MM.1S (cell line): ENCODE measurements around the gene MAST3.
A peak's percentile ranks its signal among the peaks of the same experiment; 100 is the strongest.

Experiments used
- DNase-seq: peaks from one replicate; pipeline ENCODE4 v3.0.0-alpha.2; 2015
- H2AFZ ChIP-seq: fragments of 300-600 bp; sonication (generic); 2 replicates; pipeline ENCODE4 v1.6.0; 2016; ENCODE audit warnings: antibody characterized with exemption, low read length
- H3F3A ChIP-seq: fragments of 300-600 bp; sonication (generic); 2 replicates; pipeline ENCODE4 v1.6.1; 2016; ENCODE audit warnings: mild to moderate bottlenecking, antibody characterized with exemption, low read length, moderate library complexity, mixed read lengths; ENCODE audit not compliant: insufficient read depth
- H3K27ac ChIP-seq: fragments of 300-600 bp; sonication (generic); 2 replicates; pipeline ENCODE4 v1.5.1; 2016; ENCODE audit warnings: mild to moderate bottlenecking, low read length
- H3K27me3 ChIP-seq: fragments of 300-600 bp; sonication (generic); replicated peaks from 2 replicates; pipeline ENCODE4 v1.6.0; 2016; ENCODE audit warnings: low read length; ENCODE audit not compliant: insufficient read depth
- H3K36me3 ChIP-seq: fragments of 300-600 bp; sonication (generic); replicated peaks from 2 replicates; pipeline ENCODE4 v1.6.1; 2016; ENCODE audit warnings: mild to moderate bottlenecking, low read length, mixed read lengths; ENCODE audit not compliant: insufficient read depth
- H3K4me1 ChIP-seq: fragments of 300-600 bp; sonication (generic); 2 replicates; pipeline ENCODE4 v1.6.1; 2016; ENCODE audit warnings: low read length, mixed read lengths
- H3K4me2 ChIP-seq: fragments of 300-600 bp; sonication (generic); 2 replicates; pipeline ENCODE4 v1.6.0; 2016; ENCODE audit warnings: low read depth, low read length
- H3K4me3 ChIP-seq: fragments of 300-600 bp; sonication (generic); 2 replicates; pipeline ENCODE4 v1.5.1; 2016; ENCODE audit warnings: low read length, mixed read lengths
- H3K79me2 ChIP-seq: fragments of 300-600 bp; sonication (generic); 2 replicates; pipeline ENCODE4 v1.6.1; 2016; ENCODE audit warnings: mixed run types, low read length, mixed read lengths
- H3K9ac ChIP-seq: fragments of 300-600 bp; sonication (generic); 2 replicates; pipeline ENCODE4 v1.6.1; 2016; ENCODE audit warnings: low read length, mixed read lengths
- H3K9me2 ChIP-seq: fragments of 300-600 bp; sonication (generic); replicated peaks from 2 replicates; pipeline ENCODE4 v1.6.1; 2016; ENCODE audit warnings: mild to moderate bottlenecking, low read length, mixed read lengths; ENCODE audit not compliant: insufficient read depth
- H3K9me3 ChIP-seq: fragments of 300-600 bp; sonication (generic); replicated peaks from 2 replicates; pipeline ENCODE4 v1.6.1; 2016; ENCODE audit warnings: mild to moderate bottlenecking, low read length, mixed read lengths; ENCODE audit not compliant: insufficient read depth
- H4K20me1 ChIP-seq: fragments of 300-600 bp; sonication (generic); 2 replicates; pipeline ENCODE4 v1.6.1; 2016; ENCODE audit warnings: mild to moderate bottlenecking, low read length, moderate library complexity, mixed read lengths; ENCODE audit not compliant: insufficient read depth
- CTCF ChIP-seq: fragments of 300-600 bp; sonication (generic); IDR thresholded peaks from 2 replicates; pipeline ENCODE4 v1.5.1; 2016; ENCODE audit warnings: antibody characterized with exemption, low read length, mixed read lengths
- EZH2 ChIP-seq: fragments of 300-600 bp; sonication (generic); optimal IDR thresholded peaks from 2 replicates; pipeline ENCODE3; 2017; ENCODE audit warnings: low read depth, mild to moderate bottlenecking, antibody characterized with exemption, low read length, mixed read lengths
- EZH2phosphoT487 ChIP-seq: fragments of 300-600 bp; sonication (generic); IDR thresholded peaks from 2 replicates; pipeline ENCODE4 v1.6.1; 2018; ENCODE audit warnings: antibody characterized with exemption, low read length

Gene MAST3

GRCh38 chr19:18194554-18195238 lies 97.1 kb downstream of the MAST3 start:
- H3K4me2 ChIP-seq: 0 out of 2 replicates have a peak overlapping the region, but pooled peaks have one; percentile 98
- peaks cover 7% of the 10 kb centered on the region for H3K79me2 ChIP-seq
- H4K20me1 ChIP-seq: no peaks in the 10 kb centered on the region
- TF ChIP-seq EZH2 (no peak), CTCF (no peak), EZH2phosphoT487 (no peak)
- H3K27ac ChIP-seq: no peak overlapping the region
- no peaks in the 10 kb centered on the region for H3K36me3 ChIP-seq
- no peak overlapping the region for H2AFZ ChIP-seq
- H3K4me3 ChIP-seq: no peak overlapping the region
- no peak overlapping the region for H3K9ac ChIP-seq
- H3K27me3 ChIP-seq: no peaks in the 10 kb centered on the region
- H3F3A ChIP-seq: peaks cover 11% of the 10 kb centered on the region
- no peaks in the 10 kb centered on the region for H3K9me3 ChIP-seq
- peaks cover 8% of the 10 kb centered on the region; the same call in 1 of the 2 replicates for H3K4me1 ChIP-seq
- H3K9me2 ChIP-seq: no peaks in the 10 kb centered on the region
- no peak for DNase-seq

- H3K79me2 ChIP-seq: peaks cover 7% of the 10 kb centered on the region
- no peaks in the 10 kb centered on the region for H4K20me1 ChIP-seq
- H3K9me2 ChIP-seq: no peaks in the 10 kb centered on the region
- H3K27me3 ChIP-seq: no peaks in the 10 kb centered on the region
- no peak overlapping the region for H3K4me2 ChIP-seq
- H3K4me3 ChIP-seq: no peak overlapping the region
- peaks cover 8% of the 10 kb centered on the region; the same call in 1 of the 2 replicates for H3K4me1 ChIP-seq
- no peak overlapping the region for H3K9ac ChIP-seq
- no peak overlapping the region for H2AFZ ChIP-seq
- H3F3A ChIP-seq: peaks cover 10% of the 10 kb centered on the region
- H3K9me3 ChIP-seq: no peaks in the 10 kb centered on the region
- no peak overlapping the region for H3K27ac ChIP-seq
- no peak for DNase-seq
- no peaks in the 10 kb centered on the region for H3K36me3 ChIP-seq
- no peak for TF ChIP-seq EZH2
- no peak for TF ChIP-seq CTCF
- no peak for TF ChIP-seq EZH2phosphoT487
Measured at GRCh38 chr19:18196511-18196845, 98.9 kb downstream of the MAST3 start.

GRCh38 chr19:18197306-18197705 lies 99.7 kb downstream of the MAST3 start:
- Histone ChIP-seq H3K4me2 (no peak overlapping the region), H4K20me1 (no peaks in the 10 kb centered on the region), H3K27ac (no peak overlapping the region), H3K9me2 (no peaks in the 10 kb centered on the region), H3K36me3 (no peaks in the 10 kb centered on the region), H3K9ac (no peak overlapping the region), H3K4me3 (no peak overlapping the region), H3K4me1 (peaks cover 8% of the 10 kb centered on the region; the same call in 1 of the 2 replicates), H3K27me3 (no peaks in the 10 kb centered on the region), H3F3A (peaks cover 2% of the 10 kb centered on the region; the same call in 1 of the 2 replicates), H3K9me3 (no peaks in the 10 kb centered on the region), H2AFZ (no peak overlapping the region), H3K79me2 (peaks cover 11% of the 10 kb centered on the region)
- DNase-seq: no peak
- TF ChIP-seq CTCF (no peak), EZH2 (no peak), EZH2phosphoT487 (no peak)
